IPS DF 19.7 (cell line): Measurements from ENCODE around the gene PRDM16.
"Not testable (repeated sequence)": the region's sequence is repeated elsewhere in the genome, so short reads cannot be mapped to it uniquely, and the experiment has no call there.

Source experiments
- DNase-seq: peaks from one replicate; pipeline ENCODE4 v3.0.0-alpha.2; 2013; ENCODE audit warnings: low read depth, low spot score

Gene PRDM16

DNA sequence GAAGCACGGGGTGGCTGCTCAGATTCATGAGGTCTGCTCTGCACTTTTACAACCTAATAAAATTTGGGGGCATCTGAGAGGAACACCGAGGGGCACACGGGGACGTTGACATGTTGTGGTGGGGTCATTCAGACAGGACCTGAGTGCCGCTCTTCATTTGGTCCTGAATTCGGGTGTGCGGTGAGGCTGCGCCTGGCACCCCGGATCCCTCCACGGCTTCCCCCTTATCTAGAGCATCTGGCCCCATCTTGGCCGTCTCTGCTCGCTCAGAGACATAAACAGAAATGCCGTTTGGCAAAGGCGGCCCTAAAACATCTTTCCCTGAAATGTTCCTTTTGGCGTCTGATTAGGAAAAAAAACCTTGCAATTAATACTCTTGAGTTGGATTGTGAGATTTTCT lies 157.2 kb downstream of the PRDM16 start:
- no peak for DNase-seq

- DNase-seq = no peak
These were observed 157.8 kb downstream of the PRDM16 start for GRCh38 chr1:3226701-3227350.

DNA sequence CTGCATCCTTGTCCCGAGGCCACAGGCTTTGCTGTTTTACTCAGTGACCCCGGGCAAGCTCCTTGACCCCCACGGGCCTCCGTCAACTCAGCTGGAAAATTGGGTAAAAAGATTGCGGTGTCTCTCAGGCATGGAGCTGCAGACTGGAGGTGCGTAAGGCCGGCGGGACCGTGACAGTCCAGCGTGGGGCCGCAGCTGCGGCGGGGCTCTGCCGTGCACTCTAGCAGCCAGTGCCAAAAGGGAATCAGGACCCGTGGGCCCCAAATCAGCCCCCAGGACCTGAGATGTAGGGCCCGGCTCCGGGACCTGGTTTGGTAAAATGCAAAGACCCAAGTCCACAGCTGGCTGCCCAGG lies 158.3 kb downstream of the PRDM16 start:
- DNase-seq = no peak

- DNase-seq = no peak
These were observed 158.9 kb downstream of the PRDM16 start for GRCh38 chr1:3227893-3228292.

DNA sequence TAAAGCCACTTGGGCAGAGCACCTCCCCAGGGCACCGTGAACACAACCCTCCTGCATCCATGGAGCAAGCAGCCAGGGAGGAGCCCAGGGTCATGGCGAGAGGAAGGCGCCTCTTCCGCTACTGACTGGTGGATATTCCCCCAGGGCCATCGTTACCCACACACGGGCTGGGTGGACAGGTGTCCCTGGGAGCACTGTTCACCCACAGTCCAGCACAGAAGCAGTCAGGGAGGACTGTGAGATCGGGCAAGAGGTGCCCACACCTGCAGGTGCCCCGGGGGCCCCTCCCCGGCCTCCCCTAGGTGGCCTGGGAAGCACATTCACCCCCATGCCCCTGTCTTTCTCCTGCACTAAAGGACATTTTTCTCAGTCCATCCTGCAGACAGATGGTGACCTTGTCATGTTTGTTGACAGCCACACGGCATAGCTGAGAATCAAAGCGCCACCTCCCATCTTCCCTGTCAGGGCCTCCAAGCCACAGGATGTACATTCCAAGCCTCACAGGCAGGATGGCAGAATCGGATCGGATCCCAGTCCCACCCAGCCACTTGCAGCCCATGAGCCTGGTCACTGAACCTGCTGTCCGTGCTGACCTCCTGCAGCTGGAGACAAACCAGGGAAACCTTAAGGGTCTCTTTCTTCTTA lies 160.2 kb downstream of the PRDM16 start:
- DNase-seq = no peak

DNA sequence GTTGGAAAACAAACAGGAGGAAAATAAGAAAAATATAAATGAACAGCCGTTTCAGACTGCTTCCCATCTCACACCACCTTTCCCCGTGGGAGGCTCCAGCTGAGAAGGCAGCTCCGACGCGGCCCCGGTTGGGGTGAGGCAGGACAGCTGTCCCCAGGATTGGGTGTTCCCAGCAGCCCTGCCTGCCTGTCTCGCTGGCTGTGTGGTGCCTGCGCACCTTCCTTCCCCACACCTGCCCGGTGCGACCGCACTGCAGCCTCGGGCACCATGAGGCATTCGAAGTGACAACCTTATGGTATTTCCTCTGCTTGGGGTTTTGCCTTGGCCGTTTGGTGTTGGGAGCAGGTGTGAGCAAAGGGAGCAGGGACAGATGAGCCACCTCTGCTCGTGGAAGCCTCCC lies 161.6 kb downstream of the PRDM16 start:
- no peak for DNase-seq

DNA sequence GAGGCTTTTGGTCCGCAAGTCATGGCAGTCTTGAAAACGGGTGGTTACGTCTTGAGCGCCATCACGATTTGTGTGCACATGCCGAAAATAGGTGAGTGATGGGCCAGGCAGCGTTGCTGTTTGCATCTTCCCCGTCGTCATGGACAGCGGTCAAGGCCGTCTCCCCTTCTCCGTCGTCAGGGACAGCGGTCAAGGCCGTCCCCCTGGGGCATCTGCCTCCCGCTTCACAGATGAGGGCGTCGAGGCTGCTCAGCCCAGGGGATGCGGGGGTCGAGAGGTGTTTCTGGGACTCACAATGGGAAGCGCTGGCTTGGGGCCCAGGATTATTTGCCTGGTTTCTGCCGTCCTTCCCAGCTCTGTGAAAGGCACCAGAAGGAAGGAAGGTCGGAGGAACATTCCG lies 162.2 kb downstream of the PRDM16 start:
- DNase-seq = no peak

DNA sequence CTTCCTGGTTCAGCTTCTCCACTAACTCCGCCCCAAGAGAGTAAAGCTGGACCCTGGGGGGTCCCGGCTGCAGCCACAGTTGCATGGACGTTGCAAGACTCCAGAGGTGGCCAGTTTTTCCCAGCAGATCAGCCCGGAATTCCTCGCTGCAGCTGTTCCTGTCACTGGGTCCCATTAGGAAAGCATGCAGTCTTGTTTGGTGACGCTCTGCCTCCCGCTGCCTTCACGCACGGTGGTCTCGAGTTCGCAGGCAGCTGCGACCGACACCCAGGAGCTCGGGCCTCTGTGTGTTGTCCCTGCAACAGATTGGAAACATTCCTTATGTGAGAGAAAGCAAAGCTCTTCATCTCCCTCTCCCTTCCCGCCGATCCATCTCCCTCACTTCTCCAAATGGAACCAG lies 162.8 kb downstream of the PRDM16 start:
- DNase-seq = no peak

GRCh38 chr1:3233031-3233430 lies 164.0 kb downstream of the PRDM16 start:
- DNase-seq = no peak

GRCh38 chr1:3233551-3233950 lies 164.5 kb downstream of the PRDM16 start:
- DNase-seq = no peak

GRCh38 chr1:3234281-3234680 lies 165.3 kb downstream of the PRDM16 start:
- DNase-seq = no peak

DNA sequence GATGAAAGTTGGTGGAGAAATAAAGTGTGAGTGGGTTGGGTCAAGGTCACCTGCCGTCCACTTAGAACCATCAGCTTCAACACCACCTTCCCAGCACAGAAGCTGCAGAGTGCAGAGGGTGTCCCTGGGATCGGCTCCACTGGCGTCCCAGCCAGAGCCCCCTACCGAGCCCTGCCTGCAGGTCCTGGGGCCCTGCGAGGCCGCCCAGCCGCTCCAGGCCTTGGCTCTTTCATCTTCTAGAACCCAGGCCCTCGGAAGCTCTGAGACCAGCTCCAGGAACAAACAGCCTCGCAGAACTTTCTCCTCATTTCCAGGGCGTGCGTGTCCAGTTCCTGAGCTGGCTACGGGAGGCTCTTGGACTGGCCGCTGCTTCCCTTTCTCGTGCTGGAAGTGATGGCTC lies 166.0 kb downstream of the PRDM16 start:
- DNase-seq = no peak

GRCh38 chr1:3235496-3235895 lies 166.5 kb downstream of the PRDM16 start:
- no peak for DNase-seq

- DNase-seq = no peak
These were observed 167.4 kb downstream of the PRDM16 start for GRCh38 chr1:3236361-3236760.

- no peak for DNase-seq
These were observed 168.0 kb downstream of the PRDM16 start for GRCh38 chr1:3236955-3237354.

GRCh38 chr1:3237570-3237969 lies 168.6 kb downstream of the PRDM16 start:
- no peak for DNase-seq

- no peak for DNase-seq
These were observed 169.1 kb downstream of the PRDM16 start for GRCh38 chr1:3237994-3238702.

DNA sequence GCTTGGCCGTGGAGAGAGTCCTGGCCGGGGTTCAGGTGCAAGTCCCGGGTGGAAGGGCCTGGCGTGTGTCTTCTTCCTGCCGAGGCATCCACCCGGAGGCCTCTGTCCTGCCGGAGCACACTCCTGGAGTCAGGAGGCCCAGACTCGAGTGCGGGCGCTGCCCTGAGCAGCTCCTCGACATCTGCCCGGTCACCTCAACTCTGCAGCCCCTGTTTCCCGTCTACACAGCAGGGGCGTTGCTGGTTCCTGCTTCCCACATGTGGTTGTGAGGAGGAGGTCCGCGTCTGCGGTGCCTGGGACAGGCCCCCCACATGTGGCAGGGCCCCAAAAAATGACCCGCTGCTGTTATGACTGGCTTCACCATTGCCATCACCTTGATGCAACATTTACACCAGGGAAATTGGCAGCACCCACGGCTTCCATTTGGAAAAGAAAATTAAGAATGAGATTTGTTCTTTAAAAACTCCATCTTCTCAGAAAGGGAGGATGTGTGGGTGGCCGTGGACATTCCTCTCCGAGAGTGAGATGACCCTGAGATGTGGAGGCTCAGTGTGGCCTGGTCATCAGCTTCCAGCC lies 169.8 kb downstream of the PRDM16 start:
- no peak for DNase-seq

DNA sequence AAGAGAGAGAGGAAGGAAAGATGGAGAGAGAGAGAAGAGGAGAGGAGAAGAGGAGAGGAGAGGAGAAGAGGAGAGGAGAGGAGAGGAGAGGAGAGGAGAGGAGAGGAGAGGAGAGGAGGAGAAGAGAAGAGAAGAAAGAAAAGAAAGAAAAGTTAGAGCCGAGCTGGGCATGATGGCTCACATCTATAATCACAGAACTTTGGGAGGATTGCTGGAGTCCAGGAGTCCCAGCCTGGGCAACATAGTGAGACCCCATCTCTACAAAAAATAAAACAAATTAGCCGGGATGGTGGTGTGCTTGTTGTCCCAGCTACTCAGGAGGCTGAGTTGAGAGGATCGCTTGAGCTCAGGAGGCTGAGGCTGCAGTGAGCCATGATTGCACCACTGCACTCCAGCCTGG lies 171.0 kb downstream of the PRDM16 start:
- not testable (repeated sequence) for DNase-seq

DNA sequence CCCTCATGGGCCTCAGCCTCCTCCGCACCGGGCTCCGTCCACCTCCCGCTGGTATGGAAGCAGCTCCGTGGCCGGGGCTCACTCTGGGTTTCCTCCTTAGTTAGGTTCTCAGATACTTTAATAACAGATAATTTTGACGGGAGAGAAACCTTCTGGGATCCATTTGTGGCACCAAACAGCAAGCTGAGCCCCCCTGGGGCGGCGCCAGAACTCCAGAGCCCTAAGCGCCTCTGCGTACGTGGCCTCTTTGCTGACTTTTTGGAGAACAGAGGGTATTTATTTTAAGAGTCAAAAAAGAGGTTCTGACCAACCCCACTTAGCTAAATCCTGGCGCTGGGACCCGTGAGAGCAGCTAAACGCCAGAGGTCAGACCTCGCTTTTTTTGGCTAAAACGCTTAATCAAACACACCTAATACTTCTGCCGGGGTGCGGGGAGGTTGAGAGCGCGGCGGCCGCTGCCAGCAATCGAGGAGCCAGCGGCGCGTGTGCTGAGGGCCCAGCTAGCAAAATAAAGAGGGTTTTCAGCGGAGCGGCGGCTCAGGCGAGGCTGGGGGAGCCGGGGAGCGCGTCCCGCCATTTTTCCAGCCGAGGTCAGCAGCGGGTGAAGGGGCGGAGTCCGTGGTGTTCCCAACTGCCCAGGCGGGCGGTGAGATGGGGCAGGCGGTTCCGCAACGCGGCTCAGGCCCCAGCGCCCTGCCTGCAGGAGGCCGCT lies 171.7 kb downstream of the PRDM16 start:
- no peak for DNase-seq

DNA sequence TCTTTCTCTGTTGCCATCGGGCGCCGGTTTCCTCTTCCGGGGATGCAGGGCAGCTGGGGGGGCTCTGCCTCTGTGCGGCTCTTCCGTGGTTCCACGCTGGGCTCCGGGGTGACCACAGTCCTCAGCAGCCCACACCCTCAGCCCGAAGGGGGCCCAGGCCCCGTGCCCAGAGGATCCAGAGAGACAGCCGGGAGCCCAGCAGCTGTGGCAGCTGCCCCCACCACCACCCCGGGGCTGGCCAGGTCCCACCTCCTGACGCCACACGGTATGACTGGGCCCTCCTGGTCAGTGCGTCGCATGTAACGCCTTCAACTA lies 172.2 kb downstream of the PRDM16 start:
- DNase-seq = no peak

DNA sequence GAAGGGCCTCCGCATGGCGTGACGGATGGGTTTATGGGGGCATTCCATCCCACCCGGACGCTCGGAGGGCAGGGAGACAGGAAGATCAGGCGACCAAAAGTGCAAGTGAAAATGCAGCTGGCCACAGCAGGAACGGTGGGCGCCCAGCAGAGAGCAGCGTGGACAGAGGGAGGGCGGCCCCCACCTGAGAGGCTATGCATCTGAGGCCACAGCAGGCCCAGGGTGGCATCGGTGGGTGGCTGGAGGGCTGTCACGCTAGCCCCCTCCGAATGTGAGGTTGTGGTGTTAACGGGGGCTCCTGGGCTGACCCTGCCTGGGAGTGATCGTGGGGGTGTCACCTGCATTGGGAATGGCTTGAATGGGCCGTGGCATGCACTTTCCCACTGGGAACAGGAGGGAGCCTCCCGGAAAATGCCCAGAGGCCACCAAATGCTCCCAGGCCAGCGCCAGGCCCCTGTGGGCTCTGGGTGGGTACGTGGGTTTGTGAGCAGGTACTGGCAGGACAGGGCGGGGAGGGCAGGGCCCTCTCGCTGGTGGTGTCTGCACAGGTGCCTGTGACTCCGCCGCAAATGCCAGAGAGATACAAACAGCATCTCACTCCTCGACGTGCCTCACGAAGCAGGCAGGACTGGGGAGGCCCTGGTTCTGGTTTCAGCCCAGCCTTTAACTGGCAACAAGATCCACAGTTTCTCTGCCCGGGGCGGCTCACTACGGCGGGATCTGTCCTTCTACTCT lies 172.8 kb downstream of the PRDM16 start:
- DNase-seq = no peak
